Calu3 (cell line): Measurements from ENCODE around the gene ICA1L. TPM values are rescaled to one million over a fixed set of nuclear protein-coding genes. Genes with fewer than 3 reads are reported as not detected.

Experiments
- BruUV-seq: library from RNA; stranded (reverse); fragments of 400-500 nt; replicated peaks from 2 replicates; lab custom pipeline; 2021; lab: Mats Ljungman, UMichigan
- CTCF ChIA-PET: fragments of 300-600 bp; sonication (Branson Sonifier 250); formaldehyde crosslinking; loops from one replicate; lab custom pipeline; 2022; ENCODE audit warnings: antibody characterized with exemption; lab: Charles Lee
- DNase-seq: peaks from one replicate; pipeline ENCODE4 v3.0.0; 2022
- H3K27ac Mint-ChIP-seq: one replicate; pipeline ENCODE4 v1.8.0; 2022; ENCODE audit warnings: mixed read lengths; ENCODE audit not compliant: unreplicated experiment
- H3K27me3 Mint-ChIP-seq: one replicate; pipeline ENCODE4 v1.8.0; 2022; ENCODE audit warnings: mixed read lengths; ENCODE audit not compliant: unreplicated experiment
- H3K36me3 Mint-ChIP-seq: one replicate; pipeline ENCODE4 v1.8.0; 2022; ENCODE audit warnings: mild to moderate bottlenecking, moderate library complexity, mixed read lengths; ENCODE audit not compliant: insufficient read depth, unreplicated experiment
- H3K4me1 Mint-ChIP-seq: one replicate; pipeline ENCODE4 v1.8.0; 2022; ENCODE audit warnings: mild to moderate bottlenecking, low read depth, mixed read lengths; ENCODE audit not compliant: unreplicated experiment
- H3K4me3 Mint-ChIP-seq: one replicate; pipeline ENCODE4 v1.8.0; 2022; ENCODE audit warnings: mild to moderate bottlenecking, low read depth, moderate library complexity, mixed read lengths; ENCODE audit not compliant: unreplicated experiment
- H3K9me3 Mint-ChIP-seq: one replicate; pipeline ENCODE4 v1.8.0; 2022; ENCODE audit warnings: low read depth, mixed read lengths; ENCODE audit not compliant: unreplicated experiment
- CTCF ChIP-seq: fragments of 200-600 bp; IDR thresholded peaks from one replicate; pipeline ENCODE4 v1.8.0; 2022; ENCODE audit warnings: antibody characterized with exemption; ENCODE audit not compliant: unreplicated experiment
- intact Hi-C: fragments of 100-400 bp; cut with micrococcal nuclease; formaldehyde crosslinking; loops from one replicate; pipeline ENCODE4 v1.10.0; 2022; ENCODE audit not compliant: unreplicated experiment
- total RNA-seq: library from RNA; stranded (reverse); gene quantifications from 2 replicates; pipeline ENCODE4 v1.2.3, GENCODE V29; 2022

Gene ICA1L
- total RNA-seq, 1 experiment from 2014 or later: 1.3 TPM

- H3K27ac Mint-ChIP-seq: no peak overlapping the region
Measured at GRCh38 chr2:202797944-202798343, 73.6 kb downstream of the ICA1L start.

GRCh38 chr2:202790676-202791075 is 80.9 kb downstream of the ICA1L start:
- no peak for TF ChIP-seq CTCF
- no TSS peak for BruUV-seq
- no peaks in the 10 kb centered on the region for H3K9me3 Mint-ChIP-seq
- intact Hi-C loops: no loop called here
- no peaks in the 10 kb centered on the region for H3K27me3 Mint-ChIP-seq
- no peak for DNase-seq
- no peaks in the 10 kb centered on the region for H3K4me1 Mint-ChIP-seq
- CTCF ChIA-PET: interaction anchor here (0.6 kb wide), 1 partner anchor 1128 kb away, joined by 4 read pairs; no protein-coding TSS in a partner anchor
- H3K27ac Mint-ChIP-seq: no peak overlapping the region
- H3K36me3 Mint-ChIP-seq: no peaks in the 10 kb centered on the region
- no peak overlapping the region for H3K4me3 Mint-ChIP-seq

More at GRCh38 chr2:202797944-202798343, 73.6 kb downstream of the ICA1L start:
- CTCF ChIA-PET: no interaction called here
- no peaks in the 10 kb centered on the region for H3K9me3 Mint-ChIP-seq
- no peaks in the 10 kb centered on the region for H3K4me1 Mint-ChIP-seq
- H3K36me3 Mint-ChIP-seq: no peaks in the 10 kb centered on the region
- BruUV-seq: no TSS peak
- no peak for TF ChIP-seq CTCF
- DNase-seq: no peak
- no peaks in the 10 kb centered on the region for H3K27me3 Mint-ChIP-seq
- H3K4me3 Mint-ChIP-seq: no peak overlapping the region
- intact Hi-C loops: no loop called here

- no TSS peak for BruUV-seq
Measured at GRCh38 chr2:202786842-202787241, 84.7 kb downstream of the ICA1L start.

GRCh38 chr2:202782940-202783558 is 88.5 kb downstream of the ICA1L start:
- Mint-ChIP-seq H3K4me1 (peaks cover 39% of the 10 kb centered on the region), H3K27ac (no peak overlapping the region), H3K4me3 (no peak overlapping the region), H3K36me3 (no peaks in the 10 kb centered on the region), H3K9me3 (no peaks in the 10 kb centered on the region), H3K27me3 (no peaks in the 10 kb centered on the region)
- no peak for DNase-seq
- no TSS peak for BruUV-seq
- CTCF ChIA-PET: interaction anchor here (0.7 kb wide), 1 partner anchor 9 kb away, joined by 3 read pairs; no protein-coding TSS in a partner anchor
- no peak for TF ChIP-seq CTCF
- intact Hi-C loops: no loop called here

More at GRCh38 chr2:202786842-202787241, 84.7 kb downstream of the ICA1L start:
- no peak overlapping the region for H3K4me3 Mint-ChIP-seq
- H3K36me3 Mint-ChIP-seq: no peaks in the 10 kb centered on the region
- no peaks in the 10 kb centered on the region for H3K27me3 Mint-ChIP-seq
- H3K27ac Mint-ChIP-seq: no peak overlapping the region
- DNase-seq: no peak
- peaks cover 12% of the 10 kb centered on the region for H3K4me1 Mint-ChIP-seq
- CTCF ChIA-PET: no interaction called here
- no peak for TF ChIP-seq CTCF
- H3K9me3 Mint-ChIP-seq: no peaks in the 10 kb centered on the region
- intact Hi-C loops: no loop called here
